K562 (cell line): Measurements from ENCODE around the gene TMEM151A. TPM values are rescaled to one million over a fixed set of nuclear protein-coding genes. Genes with fewer than 3 reads are reported as not detected.

Experiments
- CBX1 ChIP-seq: sonication (generic); IDR thresholded peaks from 2 replicates; pipeline ENCODE4 v1.6.1; 2016; ENCODE audit warnings: antibody characterized with exemption, low read depth, mild to moderate bottlenecking
- CXXC5 ChIP-seq: fragments of 250-450 bp; sonication (Bioruptor Pico); IDR thresholded peaks from 2 replicates; pipeline ENCODE4 v1.8.0; 2022; ENCODE audit warnings: inconsistent platforms, mild to moderate bottlenecking, moderate library complexity
- GABPB1 ChIP-seq: sonication (generic); formaldehyde crosslinking; IDR thresholded peaks from 2 replicates; pipeline ENCODE4 v1.8.0; 2022; ENCODE audit warnings: mild to moderate bottlenecking, missing genetic modification reagents
- NCOR1 ChIP-seq: fragments of 450-650 bp; IDR thresholded peaks from 2 replicates; pipeline ENCODE4 v1.6.1; 2016; ENCODE audit warnings: mild to moderate bottlenecking, moderate library complexity
- NRF1 ChIP-seq, 2 experiments: fragments of 450-650 bp; IDR thresholded peaks in 1 of 2; conservative IDR thresholded peaks in 1 of 2; 2 replicates each; pipeline ENCODE4 v1.6.1; 2014; ENCODE audit warnings: mild to moderate bottlenecking in 2 of 2
- YY1 ChIP-seq, 3 experiments: IDR thresholded peaks; 2 replicates each; pipeline ENCODE4 v1.6.1; 2011; ENCODE audit warnings: low read length in 2 of 3, mild to moderate bottlenecking in 2 of 3, moderate library complexity in 2 of 3, borderline replicate concordance in 1 of 3, control low read depth in 1 of 3, low read depth in 1 of 3; ENCODE audit not compliant: insufficient read depth in 3 of 3, insufficient replicate concordance in 2 of 3, control insufficient read depth in 1 of 3, insufficient read length in 1 of 3; ENCODE audit errors: extremely low read depth in 1 of 3
- polyA plus RNA-seq, 8 experiments: library from polyadenylated mRNA; depleted of rRNA in 4 of 8; stranded (reverse) in 5 of 8; unstranded in 3 of 8; fragments of >200 nt; fragmentation: Nextera tagmentation in 2 of 8; fragmentation: Illumina TruSeq in 1 of 8; extraction: Ambion mirVana in 2 of 8; extraction: Trizol in 1 of 8; gene quantifications; 2 replicates each; pipeline versions ENCODE4 v1.2.1 to v1.2.3, GENCODE V29; 2011 to 2014; ENCODE audit warnings: inconsistent platforms in 1 of 8, missing spikeins in 1 of 8
- total RNA-seq, 7 experiments: library from RNA; depleted of rRNA in 6 of 7; stranded (reverse); fragments of >200 nt in 6 of 7; fragmentation: Illumina TruSeq in 2 of 7; extraction: Trizol in 2 of 7; gene quantifications; 2 replicates each; pipeline versions ENCODE4 v1.2.1 to v1.2.3, GENCODE V29; 2011 to 2021; ENCODE audit warnings: low replicate concordance in 1 of 7
- TF ChIP-seq, protein P1 (sequence below): fragments of 250-450 bp; sonication (Bioruptor Pico); IDR thresholded peaks from 2 replicates; pipeline ENCODE4 v1.4.0; 2020; ENCODE audit warnings: borderline replicate concordance

The TMEM151A gene
- total and polyA plus RNA-seq, 9 of the 15 experiments (the other 6 are each of a cell fraction or from before 2014, with no cell fraction given) = not detected

DNA sequence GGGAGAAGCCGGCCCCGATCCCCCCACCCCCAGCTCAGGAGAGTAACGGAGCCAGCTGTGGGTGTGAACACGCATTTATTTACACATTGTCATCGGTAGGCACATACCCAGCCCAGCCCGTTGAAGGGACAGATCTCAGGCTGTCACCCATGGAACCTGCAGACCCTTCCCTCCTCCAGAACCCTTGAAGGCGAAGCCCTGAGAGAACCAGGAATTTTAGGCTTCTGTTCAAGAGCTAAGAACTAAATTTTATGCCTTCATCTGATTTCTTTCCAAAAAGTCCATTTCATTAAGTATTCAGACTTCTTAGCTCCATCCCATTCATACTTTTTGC is 53.6 kb downstream of the TMEM151A start (continued):
- peak in 1 of 3 experiments; percentile 0 for TF ChIP-seq YY1 (IDR thresholded peaks at IDR 0.05; ENCODE audit: borderline replicate concordance in 1 of 3, control insufficient read depth in 1 of 3, extremely low read depth in 1 of 3, insufficient read depth in 3 of 3, insufficient read length in 1 of 3, insufficient replicate concordance in 2 of 3, low read depth in 1 of 3, low read length in 2 of 3)
- no peak for TF ChIP-seq NCOR1
- TF ChIP-seq NRF1 (conservative IDR thresholded peaks at IDR 0.05 in 1 of 2, IDR thresholded peaks at IDR 0.05 in 1 of 2) = 0 out of 4 replicates have a peak, but pooled peaks have one; percentile 19 to 24
- TF ChIP-seq CXXC5 = 0 out of 2 replicates have a peak, but pooled peaks have one; percentile 14
- peak; percentile 12; the same call in 1 of the 2 replicates for TF ChIP-seq GABPB1 (CRISPR knock-in tag)
- TF ChIP-seq, protein P1, sequence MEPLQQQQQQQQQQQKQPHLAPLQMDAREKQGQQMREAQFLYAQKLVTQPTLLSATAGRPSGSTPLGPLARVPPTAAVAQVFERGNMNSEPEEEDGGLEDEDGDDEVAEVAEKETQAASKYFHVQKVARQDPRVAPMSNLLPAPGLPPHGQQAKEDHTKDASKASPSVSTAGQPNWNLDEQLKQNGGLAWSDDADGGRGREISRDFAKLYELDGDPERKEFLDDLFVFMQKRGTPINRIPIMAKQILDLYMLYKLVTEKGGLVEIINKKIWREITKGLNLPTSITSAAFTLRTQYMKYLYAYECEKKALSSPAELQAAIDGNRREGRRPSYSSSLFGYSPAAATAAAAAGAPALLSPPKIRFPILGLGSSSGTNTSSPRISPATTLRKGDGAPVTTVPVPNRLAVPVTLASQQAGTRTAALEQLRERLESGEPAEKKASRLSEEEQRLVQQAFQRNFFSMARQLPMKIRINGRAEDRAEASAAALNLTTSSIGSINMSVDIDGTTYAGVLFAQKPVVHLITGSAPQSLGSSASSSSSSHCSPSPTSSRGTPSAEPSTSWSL (CRISPR knock-in tag) = no peak
- TF ChIP-seq CBX1 = no peak

Other genes with a start within 250 kb of the TMEM151A start
Only the 7 nearest of the 17 such genes appear.
- 9.3 and 10.2 TPM in 2 replicates for gene KLC2, start 34.2 kb upstream of the TMEM151A start, total RNA-seq (2014; rRNA removed)
- gene KLC2, start 34.2 kb upstream of the TMEM151A start, total RNA-seq (2014; rRNA removed; fragmentation: Illumina TruSeq; extraction: Trizol) = 2.5 and 4.1 TPM in 2 replicates
- gene KLC2, start 34.2 kb upstream of the TMEM151A start, total RNA-seq (2015; rRNA removed; fragmentation: Illumina TruSeq; extraction: Trizol) = 8.8 and 10.4 TPM in 2 replicates
- 28.6 and 29.2 TPM in 2 replicates for gene KLC2, start 34.2 kb upstream of the TMEM151A start, total RNA-seq (2021)
- 8.5 and 12.5 TPM in 2 replicates for gene KLC2, start 34.2 kb upstream of the TMEM151A start, polyA plus RNA-seq (2011; rRNA removed)
- gene KLC2, start 34.2 kb upstream of the TMEM151A start, polyA plus RNA-seq (2014; fragmentation: Illumina TruSeq; extraction: Trizol) = 14.6 and 18.0 TPM in 2 replicates
- gene KLC2, start 34.2 kb upstream of the TMEM151A start, polyA plus RNA-seq (2014; fragmentation: Nextera tagmentation; extraction: Ambion mirVana) = under 1 TPM in 1 of 2 experiments, not detected in 1; 0.08 TPM
- 20.5 and 23.3 TPM in 2 replicates for gene KLC2, start 34.2 kb upstream of the TMEM151A start, polyA plus RNA-seq (2014; rRNA removed)
- gene RAB1B, start 23.3 kb upstream of the TMEM151A start, total RNA-seq (2014; rRNA removed) = 102 and 135 TPM in 2 replicates
- 29.3 and 43.7 TPM in 2 replicates for gene RAB1B, start 23.3 kb upstream of the TMEM151A start, total RNA-seq (2014; rRNA removed; fragmentation: Illumina TruSeq; extraction: Trizol)
- gene RAB1B, start 23.3 kb upstream of the TMEM151A start, total RNA-seq (2015; rRNA removed; fragmentation: Illumina TruSeq; extraction: Trizol) = 83.8 and 85.1 TPM in 2 replicates
- gene RAB1B, start 23.3 kb upstream of the TMEM151A start, total RNA-seq (2021) = 135 and 139 TPM in 2 replicates
- gene RAB1B, start 23.3 kb upstream of the TMEM151A start, polyA plus RNA-seq (2011; rRNA removed) = 98.6 and 129 TPM in 2 replicates
- 140 and 182 TPM in 2 replicates for gene RAB1B, start 23.3 kb upstream of the TMEM151A start, polyA plus RNA-seq (2014; fragmentation: Illumina TruSeq; extraction: Trizol)
- 10 to 100 TPM in 1 of 2 experiments, 1 to 10 TPM in 1; 5.6 to 16.0 TPM for gene RAB1B, start 23.3 kb upstream of the TMEM151A start, polyA plus RNA-seq (2014; fragmentation: Nextera tagmentation; extraction: Ambion mirVana)
- 135 and 146 TPM in 2 replicates for gene RAB1B, start 23.3 kb upstream of the TMEM151A start, polyA plus RNA-seq (2014; rRNA removed)
- gene CNIH2, start 13.7 kb upstream of the TMEM151A start, total RNA-seq (2014; rRNA removed) = 0.61 TPM in 1 of 2 replicates, not detected in the other
- not detected in 2 replicates for gene CNIH2, start 13.7 kb upstream of the TMEM151A start, total RNA-seq (2014; rRNA removed; fragmentation: Illumina TruSeq; extraction: Trizol)
- gene CNIH2, start 13.7 kb upstream of the TMEM151A start, total RNA-seq (2015; rRNA removed; fragmentation: Illumina TruSeq; extraction: Trizol) = 0.11 and 0.40 TPM in 2 replicates
- 0.89 and 1.1 TPM in 2 replicates for gene CNIH2, start 13.7 kb upstream of the TMEM151A start, total RNA-seq (2021)
- gene CNIH2, start 13.7 kb upstream of the TMEM151A start, polyA plus RNA-seq (2011; rRNA removed) = 0.26 and 0.30 TPM in 2 replicates
- gene CNIH2, start 13.7 kb upstream of the TMEM151A start, polyA plus RNA-seq (2014; fragmentation: Illumina TruSeq; extraction: Trizol) = 0.36 and 0.65 TPM in 2 replicates
- not detected for gene CNIH2, start 13.7 kb upstream of the TMEM151A start, polyA plus RNA-seq (2014; fragmentation: Nextera tagmentation; extraction: Ambion mirVana)
- 0.27 and 0.55 TPM in 2 replicates for gene CNIH2, start 13.7 kb upstream of the TMEM151A start, polyA plus RNA-seq (2014; rRNA removed)
- 121 and 158 TPM in 2 replicates for gene YIF1A, start 2.8 kb upstream of the TMEM151A start, total RNA-seq (2014; rRNA removed)
- gene YIF1A, start 2.8 kb upstream of the TMEM151A start, total RNA-seq (2014; rRNA removed; fragmentation: Illumina TruSeq; extraction: Trizol) = 29.4 and 39.3 TPM in 2 replicates
- gene YIF1A, start 2.8 kb upstream of the TMEM151A start, total RNA-seq (2015; rRNA removed; fragmentation: Illumina TruSeq; extraction: Trizol) = 44.8 and 51.6 TPM in 2 replicates
- gene YIF1A, start 2.8 kb upstream of the TMEM151A start, total RNA-seq (2021) = 108 and 120 TPM in 2 replicates
- 77.2 and 108 TPM in 2 replicates for gene YIF1A, start 2.8 kb upstream of the TMEM151A start, polyA plus RNA-seq (2011; rRNA removed)
- 111 and 119 TPM in 2 replicates for gene YIF1A, start 2.8 kb upstream of the TMEM151A start, polyA plus RNA-seq (2014; fragmentation: Illumina TruSeq; extraction: Trizol)
- gene YIF1A, start 2.8 kb upstream of the TMEM151A start, polyA plus RNA-seq (2014; fragmentation: Nextera tagmentation; extraction: Ambion mirVana) = 10 to 100 TPM in 1 of 2 experiments, 1 to 10 TPM in 1; 8.6 to 33.6 TPM
- 83.6 and 96.7 TPM in 2 replicates for gene YIF1A, start 2.8 kb upstream of the TMEM151A start, polyA plus RNA-seq (2014; rRNA removed)
- not detected in 2 replicates for gene CD248, start 25.1 kb downstream of the TMEM151A start, total RNA-seq (2014; rRNA removed)
- gene CD248, start 25.1 kb downstream of the TMEM151A start, total RNA-seq (2014; rRNA removed; fragmentation: Illumina TruSeq; extraction: Trizol) = not detected in 2 replicates
- not detected in 2 replicates for gene CD248, start 25.1 kb downstream of the TMEM151A start, total RNA-seq (2015; rRNA removed; fragmentation: Illumina TruSeq; extraction: Trizol)
- gene CD248, start 25.1 kb downstream of the TMEM151A start, total RNA-seq (2021) = 0.09 and 0.20 TPM in 2 replicates
- gene CD248, start 25.1 kb downstream of the TMEM151A start, polyA plus RNA-seq (2011; rRNA removed) = not detected in 2 replicates
- not detected in 2 replicates for gene CD248, start 25.1 kb downstream of the TMEM151A start, polyA plus RNA-seq (2014; fragmentation: Illumina TruSeq; extraction: Trizol)
- gene CD248, start 25.1 kb downstream of the TMEM151A start, polyA plus RNA-seq (2014; fragmentation: Nextera tagmentation; extraction: Ambion mirVana) = not detected
- not detected in 2 replicates for gene CD248, start 25.1 kb downstream of the TMEM151A start, polyA plus RNA-seq (2014; rRNA removed)
- gene RIN1, start 44.5 kb downstream of the TMEM151A start, total RNA-seq (2014; rRNA removed) = 0.73 and 0.90 TPM in 2 replicates
- 0.25 TPM in 1 of 2 replicates, not detected in the other for gene RIN1, start 44.5 kb downstream of the TMEM151A start, total RNA-seq (2014; rRNA removed; fragmentation: Illumina TruSeq; extraction: Trizol)
- gene RIN1, start 44.5 kb downstream of the TMEM151A start, total RNA-seq (2015; rRNA removed; fragmentation: Illumina TruSeq; extraction: Trizol) = 0.34 and 0.47 TPM in 2 replicates
- gene RIN1, start 44.5 kb downstream of the TMEM151A start, total RNA-seq (2021) = 0.40 and 1.2 TPM in 2 replicates
- 0.20 and 0.35 TPM in 2 replicates for gene RIN1, start 44.5 kb downstream of the TMEM151A start, polyA plus RNA-seq (2011; rRNA removed)
- 0.36 and 0.43 TPM in 2 replicates for gene RIN1, start 44.5 kb downstream of the TMEM151A start, polyA plus RNA-seq (2014; fragmentation: Illumina TruSeq; extraction: Trizol)
- under 1 TPM in 1 of 2 experiments, not detected in 1; 0.01 TPM for gene RIN1, start 44.5 kb downstream of the TMEM151A start, polyA plus RNA-seq (2014; fragmentation: Nextera tagmentation; extraction: Ambion mirVana)
- gene RIN1, start 44.5 kb downstream of the TMEM151A start, polyA plus RNA-seq (2014; rRNA removed) = 0.26 and 0.48 TPM in 2 replicates
- 76.9 and 78.8 TPM in 2 replicates for gene BRMS1, start 53.2 kb downstream of the TMEM151A start, total RNA-seq (2014; rRNA removed)
- gene BRMS1, start 53.2 kb downstream of the TMEM151A start, total RNA-seq (2014; rRNA removed; fragmentation: Illumina TruSeq; extraction: Trizol) = 23.2 and 31.8 TPM in 2 replicates
- 59.9 and 65.3 TPM in 2 replicates for gene BRMS1, start 53.2 kb downstream of the TMEM151A start, total RNA-seq (2015; rRNA removed; fragmentation: Illumina TruSeq; extraction: Trizol)
- gene BRMS1, start 53.2 kb downstream of the TMEM151A start, total RNA-seq (2021) = 47.4 and 47.6 TPM in 2 replicates
- gene BRMS1, start 53.2 kb downstream of the TMEM151A start, polyA plus RNA-seq (2011; rRNA removed) = 29.3 and 33.4 TPM in 2 replicates
- 33.3 and 44.6 TPM in 2 replicates for gene BRMS1, start 53.2 kb downstream of the TMEM151A start, polyA plus RNA-seq (2014; fragmentation: Illumina TruSeq; extraction: Trizol)
- gene BRMS1, start 53.2 kb downstream of the TMEM151A start, polyA plus RNA-seq (2014; fragmentation: Nextera tagmentation; extraction: Ambion mirVana) = 1 to 10 TPM; 2.2 to 4.5 TPM
- gene BRMS1, start 53.2 kb downstream of the TMEM151A start, polyA plus RNA-seq (2014; rRNA removed) = 65.5 and 67.8 TPM in 2 replicates